Mammary epithelial cell (primary cell): Measurements from ENCODE around the gene WNT9B.

ENCODE experiments used
- CTCF ChIP-seq, 2 donors: IDR thresholded peaks in 1 of 2; conservative IDR thresholded peaks in 1 of 2; 2 replicates each; pipeline ENCODE4 v1.5.1; 2011 to 2012; ENCODE audit warnings: inconsistent platforms in 2 of 2, low read length in 2 of 2, mild to moderate bottlenecking in 2 of 2, control low read depth in 1 of 2, low read depth in 1 of 2; ENCODE audit not compliant: insufficient read depth in 1 of 2; ENCODE audit errors: extremely low read depth in 1 of 2
- EZH2 ChIP-seq: IDR thresholded peaks from 2 replicates; pipeline ENCODE4 v1.6.1; 2012; ENCODE audit warnings: low read length, inconsistent platforms, borderline replicate concordance

DNA sequence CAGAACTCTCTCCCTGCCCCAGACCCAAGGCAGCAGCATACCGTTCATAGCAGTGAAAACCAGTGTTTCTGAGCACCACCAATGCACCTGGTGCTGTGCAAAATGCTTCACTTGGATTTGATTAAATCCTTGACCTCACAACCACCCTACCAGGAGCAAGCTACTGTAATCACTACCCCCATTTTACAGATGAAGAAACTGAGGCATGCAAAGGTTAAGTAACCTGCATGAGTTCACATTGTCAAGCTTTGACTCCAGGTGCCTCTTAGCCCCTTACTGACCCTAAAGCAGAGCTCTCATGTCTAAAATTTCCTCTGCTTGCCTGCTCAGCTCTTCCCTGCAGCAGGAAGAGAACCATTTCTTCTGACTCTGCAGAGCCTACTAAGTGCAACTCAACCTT lies 37.3 kb downstream of the WNT9B start:
- TF ChIP-seq CTCF (conservative IDR thresholded peaks at IDR 0.05 in 1 of 2, IDR thresholded peaks at IDR 0.05 in 1 of 2; ENCODE audit: extremely low read depth in 1 of 2, insufficient read depth in 1 of 2, low read depth in 1 of 2, low read length in 2 of 2) (no peak), EZH2 (no peak)
